Measurements from ENCODE around the gene CD47. TPM values are rescaled to one million over a fixed set of nuclear protein-coding genes. Genes with fewer than 3 reads are reported as not detected.
A peak's percentile ranks its signal among the peaks of the same experiment; 100 is the strongest.

CD47 gene
- total and polyA plus RNA-seq, 8 donors, result 142 to 356 (median 187) TPM

DNA sequence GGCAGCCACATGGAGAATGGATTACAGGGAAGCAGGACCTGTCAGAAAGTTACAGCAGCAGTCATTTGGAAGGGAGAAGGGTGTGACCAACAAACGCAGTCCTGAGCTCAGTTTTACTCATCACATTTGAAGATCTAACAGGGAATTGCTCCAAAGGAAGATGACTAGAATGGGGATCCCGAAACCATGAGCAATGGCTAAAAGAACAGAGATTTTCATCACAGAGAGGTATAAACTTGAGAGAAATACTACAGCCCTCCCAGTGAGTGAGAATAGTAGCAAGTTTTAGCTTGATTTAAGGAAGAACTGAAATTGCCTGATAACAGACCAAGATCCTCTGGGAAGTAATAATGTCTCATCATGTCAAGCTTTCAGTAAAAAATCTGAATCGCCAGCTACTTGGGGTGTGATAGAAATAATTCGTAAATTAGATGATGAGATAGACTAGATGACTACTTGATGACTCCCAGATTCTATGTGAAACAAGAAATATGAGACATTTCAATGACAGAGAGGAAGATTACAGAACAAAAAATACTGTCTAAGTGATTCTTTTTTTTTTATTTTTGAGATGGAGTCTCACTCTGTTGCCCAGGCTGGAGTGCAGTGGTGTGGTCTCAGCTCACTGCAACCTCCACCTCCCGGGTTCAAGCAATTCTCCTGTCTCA, 16.9 kb downstream of the CD47 start:
- H3K27me3 ChIP-seq, result no peaks in the 10 kb centered on the region
- intact Hi-C loops (cut with DNase I), result no loop called here
- H3K4me3 ChIP-seq, result no peak overlapping the region
- H3K4me1 ChIP-seq, result peaks cover 0 to 26% of the 10 kb centered on the region in 2 donors
- H3K27ac ChIP-seq, result no peak overlapping the region
- TF ChIP-seq, protein P1, sequence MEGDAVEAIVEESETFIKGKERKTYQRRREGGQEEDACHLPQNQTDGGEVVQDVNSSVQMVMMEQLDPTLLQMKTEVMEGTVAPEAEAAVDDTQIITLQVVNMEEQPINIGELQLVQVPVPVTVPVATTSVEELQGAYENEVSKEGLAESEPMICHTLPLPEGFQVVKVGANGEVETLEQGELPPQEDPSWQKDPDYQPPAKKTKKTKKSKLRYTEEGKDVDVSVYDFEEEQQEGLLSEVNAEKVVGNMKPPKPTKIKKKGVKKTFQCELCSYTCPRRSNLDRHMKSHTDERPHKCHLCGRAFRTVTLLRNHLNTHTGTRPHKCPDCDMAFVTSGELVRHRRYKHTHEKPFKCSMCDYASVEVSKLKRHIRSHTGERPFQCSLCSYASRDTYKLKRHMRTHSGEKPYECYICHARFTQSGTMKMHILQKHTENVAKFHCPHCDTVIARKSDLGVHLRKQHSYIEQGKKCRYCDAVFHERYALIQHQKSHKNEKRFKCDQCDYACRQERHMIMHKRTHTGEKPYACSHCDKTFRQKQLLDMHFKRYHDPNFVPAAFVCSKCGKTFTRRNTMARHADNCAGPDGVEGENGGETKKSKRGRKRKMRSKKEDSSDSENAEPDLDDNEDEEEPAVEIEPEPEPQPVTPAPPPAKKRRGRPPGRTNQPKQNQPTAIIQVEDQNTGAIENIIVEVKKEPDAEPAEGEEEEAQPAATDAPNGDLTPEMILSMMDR (IDR thresholded peaks at IDR 0.05), result no peak
- ATAC-seq (no peak), DNase-seq (no peak)
- peaks cover 0 to 26% of the 10 kb centered on the region in 2 donors for H3K36me3 ChIP-seq
- no peaks in the 10 kb centered on the region for H3K9me3 ChIP-seq

- Histone ChIP-seq H3K4me3 (no peak overlapping the region), H3K27ac (no peak overlapping the region), H3K36me3 (peaks cover 0 to 45% of the 10 kb centered on the region in 2 donors), H3K27me3 (no peaks in the 10 kb centered on the region), H3K4me1 (peaks cover 0 to 24% of the 10 kb centered on the region in 2 donors), H3K9me3 (no peaks in the 10 kb centered on the region)
- TF ChIP-seq, protein P1 (IDR thresholded peaks at IDR 0.05), result no peak
- intact Hi-C loops (cut with DNase I), result no loop called here
- ATAC-seq (peak; percentile 81), DNase-seq (no peak)
Observed at GRCh38 chr3:108071368-108071767, 19.5 kb downstream of the CD47 start.

- no peaks in the 10 kb centered on the region for H3K9me3 ChIP-seq
- intact Hi-C loops (cut with DNase I), result no loop called here
Observed at GRCh38 chr3:108070356-108070755, 20.5 kb downstream of the CD47 start.

DNA sequence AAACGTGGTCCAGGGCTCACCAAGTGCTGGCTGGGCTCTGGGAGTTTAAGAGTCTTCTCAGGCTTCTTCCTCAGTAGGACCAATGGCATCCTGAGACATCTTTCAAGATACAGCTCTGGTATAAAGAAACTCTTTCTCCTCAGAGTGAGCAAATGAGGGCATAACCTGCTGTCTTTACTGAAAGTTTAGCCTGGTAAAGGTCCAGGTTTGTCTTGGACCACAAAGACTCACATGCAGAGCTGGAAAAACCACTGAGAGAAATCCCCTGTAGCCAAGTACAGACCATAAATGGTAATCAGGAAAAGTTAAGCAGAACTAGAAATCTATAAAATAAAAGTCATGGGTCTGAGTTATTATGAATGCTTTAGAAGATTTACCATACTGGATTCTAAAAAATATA, 23.1 kb downstream of the CD47 start:
- intact Hi-C loops (cut with DNase I), result no loop called here
- H3K4me1 ChIP-seq, result peaks cover 0 to 25% of the 10 kb centered on the region in 2 donors
- H3K9me3 ChIP-seq, result no peaks in the 10 kb centered on the region
- no peak overlapping the region for H3K27ac ChIP-seq
- no peaks in the 10 kb centered on the region for H3K27me3 ChIP-seq
- DNase-seq, result no peak
- H3K4me3 ChIP-seq, result no peak overlapping the region
- TF ChIP-seq, protein P1 (IDR thresholded peaks at IDR 0.05), result no peak
- H3K36me3 ChIP-seq, result peaks cover 0 to 45% of the 10 kb centered on the region in 2 donors
- ATAC-seq, result no peak

More at GRCh38 chr3:108070356-108070755, 20.5 kb downstream of the CD47 start:
- TF ChIP-seq, protein P1 (IDR thresholded peaks at IDR 0.05), result no peak
- no peak for DNase-seq
- Histone ChIP-seq H3K27ac (no peak overlapping the region), H3K4me3 (no peak overlapping the region), H3K4me1 (peaks cover 0 to 27% of the 10 kb centered on the region in 2 donors), H3K36me3 (peaks cover 0 to 45% of the 10 kb centered on the region in 2 donors), H3K27me3 (no peaks in the 10 kb centered on the region)
- no peak for ATAC-seq

- H3K27ac ChIP-seq, result no peak overlapping the region
- no peaks in the 10 kb centered on the region for H3K9me3 ChIP-seq
- peaks cover 0 to 40% of the 10 kb centered on the region in 2 donors for H3K36me3 ChIP-seq
- DNase-seq, result no peak
- no peaks in the 10 kb centered on the region for H3K27me3 ChIP-seq
- ATAC-seq, result no peak
- H3K4me3 ChIP-seq, result no peak overlapping the region
- intact Hi-C loops (cut with DNase I), result no loop called here
- TF ChIP-seq, protein P1 (IDR thresholded peaks at IDR 0.05), result no peak
- peaks cover 0 to 35% of the 10 kb centered on the region in 2 donors for H3K4me1 ChIP-seq
Observed at GRCh38 chr3:108065096-108065495, 25.7 kb downstream of the CD47 start.

Data from left lung (tissue), 10 donors.